Measurements from ENCODE around the gene HCFC1R1. TPM values are rescaled to one million over a fixed set of nuclear protein-coding genes. Genes with fewer than 3 reads are reported as not detected.

Gene HCFC1R1
- total RNA-seq, 1 experiment from 2014 or later = 61.3 TPM

DNA sequence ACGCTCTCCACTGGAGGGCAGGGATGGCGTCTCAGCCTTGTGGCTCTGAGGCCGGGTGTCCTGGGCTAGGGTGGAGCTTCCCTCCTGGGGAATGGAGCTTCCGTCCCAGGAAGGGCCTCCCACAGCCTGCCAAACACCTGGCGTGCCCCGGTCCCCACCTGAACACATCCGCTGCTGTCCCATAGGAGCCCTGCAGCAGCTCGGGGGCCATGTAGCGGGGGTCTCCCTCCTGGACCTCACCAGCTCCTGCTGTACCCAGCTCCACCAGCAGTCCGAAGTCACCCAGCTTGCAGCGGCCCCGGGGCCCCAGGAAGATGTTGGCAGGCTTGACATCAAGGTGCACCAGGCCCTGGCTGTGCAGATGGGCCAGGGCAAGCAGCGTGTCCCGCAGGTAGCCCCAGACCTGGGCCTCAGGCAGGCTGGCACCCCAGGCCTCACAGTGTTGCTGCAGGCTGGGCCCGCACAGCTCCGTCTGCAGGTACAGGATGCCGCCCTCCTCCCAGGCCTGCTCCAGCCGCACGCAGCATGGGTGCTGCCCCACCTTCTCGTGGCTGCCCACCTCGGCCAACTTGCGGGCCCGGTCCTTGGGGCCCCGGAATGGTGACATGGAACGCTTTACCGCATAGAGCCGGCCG, 48.5 kb downstream of the HCFC1R1 start:
- no peak overlapping the region for H3K4me3 Mint-ChIP-seq
- no CpG with 5 or more reads among the region's 28 CpGs for WGBS (ENCODE audit: extremely low coverage, insufficient read length, low lambda C conversion rate)
- Histone ChIP-seq H3K79me1 (ENCODE audit: insufficient read depth, low read depth, low read length, poor library complexity, severe bottlenecking) (no peaks in the 10 kb centered on the region), H3K56ac (ENCODE audit: insufficient read length, low read depth, low read length) (no peak overlapping the region), H2AK5ac (ENCODE audit: insufficient read length, low read length) (no peak overlapping the region), H4K91ac (ENCODE audit: insufficient read length, low read depth, low read length) (no peak overlapping the region), H3K27me3 (ENCODE audit: insufficient read depth, low read length) (no peaks in the 10 kb centered on the region), H2BK5ac (ENCODE audit: insufficient read length, low read length) (no peak overlapping the region), H3K27ac (ENCODE audit: insufficient read length, low read depth, low read length) (no peak overlapping the region), H3K4me1 (ENCODE audit: insufficient read depth, low read length) (no peaks in the 10 kb centered on the region), H4K20me1 (ENCODE audit: control insufficient read depth, insufficient read depth, insufficient read length) (peaks cover 3% of the 10 kb centered on the region), H2BK12ac (ENCODE audit: insufficient read length, low read depth, low read length) (no peak overlapping the region), H3K9ac (ENCODE audit: extremely low read depth, insufficient read length, low read length) (no peak overlapping the region), H3K4me2 (ENCODE audit: insufficient read depth, insufficient read length, low read length) (no peak overlapping the region), H2AFZ (ENCODE audit: low read length) (no peak overlapping the region), H3K9me3 (ENCODE audit: control insufficient read depth, low read depth, low read length) (no peaks in the 10 kb centered on the region), H2BK20ac (ENCODE audit: low read depth, low read length, poor library complexity, severe bottlenecking) (no peak overlapping the region), H3K79me2 (ENCODE audit: insufficient read depth, low read length) (no peaks in the 10 kb centered on the region; the same call in 1 of the 2 replicates), H3K18ac (ENCODE audit: insufficient read length, low read depth, low read length) (no peak overlapping the region), H3T11ph (ENCODE audit: low read length) (no peak overlapping the region), H3K14ac (ENCODE audit: insufficient read depth, low read length) (no peak overlapping the region), H3K23ac (ENCODE audit: insufficient read length, low read depth, low read length) (no peak overlapping the region), H2BK120ac (ENCODE audit: low read depth, low read length, poor library complexity, severe bottlenecking) (no peak overlapping the region), H3K23me2 (ENCODE audit: insufficient read length, low read depth, low read length, poor library complexity, severe bottlenecking) (peaks cover 6% of the 10 kb centered on the region), H4K8ac (replicated peaks; ENCODE audit: insufficient read length, low read depth, low read length) (no peak overlapping the region), H2BK15ac (ENCODE audit: low read depth, low read length) (no peak overlapping the region), H4K5ac (ENCODE audit: insufficient read length, low read depth, low read length) (no peak overlapping the region), H3K4ac (ENCODE audit: low read depth, low read length) (no peak overlapping the region)
- H3K27me3 Mint-ChIP-seq (ENCODE audit: low read depth) = no peaks in the 10 kb centered on the region; the same call in none of the 2 replicates
- no peak for DNase-seq
- H3K4me1 Mint-ChIP-seq = peaks cover 15 to 16% of the 10 kb centered on the region in 2 experiments
- TF ChIP-seq CTCF (conservative IDR thresholded peaks at IDR 0.05) = 0 out of 3 replicates have a peak, but pooled peaks have one; percentile 11
- H3K9me3 Mint-ChIP-seq = no peaks in the 10 kb centered on the region
- H3K36me3 Mint-ChIP-seq (ENCODE audit: insufficient read depth in 1 of 3, low read depth in 3 of 3) = peaks cover 11 to 47% (median 41%) of the 10 kb centered on the region in 3 experiments; a peak in 6 of 7 replicates
- H3K27ac Mint-ChIP-seq = no peak overlapping the region

Data from H9 (cell line).